WTC11 (cell line): ENCODE measurements around the gene TRIM64.
"Not testable (repeated sequence)": the region's sequence is repeated elsewhere in the genome, so short reads cannot be mapped to it uniquely, and the experiment has no call there.

Source experiments
- TF ChIP-seq, protein P1 (sequence below): fragments of 200-600 bp; IDR thresholded peaks from 2 replicates; pipeline ENCODE4 v1.8.0; 2022; ENCODE audit warnings: antibody characterized with exemption
- TF ChIP-seq, protein P2 (sequence below): fragments of 250-450 bp; sonication (Bioruptor Pico); IDR thresholded peaks from 2 replicates; pipeline ENCODE4 v2.1.2; 2022; ENCODE audit warnings: mild to moderate bottlenecking, moderate library complexity

GRCh38 chr11:89960833-89961232, 5.0 kb upstream of the TRIM64 start:
- TF ChIP-seq, protein P1, sequence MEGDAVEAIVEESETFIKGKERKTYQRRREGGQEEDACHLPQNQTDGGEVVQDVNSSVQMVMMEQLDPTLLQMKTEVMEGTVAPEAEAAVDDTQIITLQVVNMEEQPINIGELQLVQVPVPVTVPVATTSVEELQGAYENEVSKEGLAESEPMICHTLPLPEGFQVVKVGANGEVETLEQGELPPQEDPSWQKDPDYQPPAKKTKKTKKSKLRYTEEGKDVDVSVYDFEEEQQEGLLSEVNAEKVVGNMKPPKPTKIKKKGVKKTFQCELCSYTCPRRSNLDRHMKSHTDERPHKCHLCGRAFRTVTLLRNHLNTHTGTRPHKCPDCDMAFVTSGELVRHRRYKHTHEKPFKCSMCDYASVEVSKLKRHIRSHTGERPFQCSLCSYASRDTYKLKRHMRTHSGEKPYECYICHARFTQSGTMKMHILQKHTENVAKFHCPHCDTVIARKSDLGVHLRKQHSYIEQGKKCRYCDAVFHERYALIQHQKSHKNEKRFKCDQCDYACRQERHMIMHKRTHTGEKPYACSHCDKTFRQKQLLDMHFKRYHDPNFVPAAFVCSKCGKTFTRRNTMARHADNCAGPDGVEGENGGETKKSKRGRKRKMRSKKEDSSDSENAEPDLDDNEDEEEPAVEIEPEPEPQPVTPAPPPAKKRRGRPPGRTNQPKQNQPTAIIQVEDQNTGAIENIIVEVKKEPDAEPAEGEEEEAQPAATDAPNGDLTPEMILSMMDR, result not testable (repeated sequence)
- TF ChIP-seq, protein P2, sequence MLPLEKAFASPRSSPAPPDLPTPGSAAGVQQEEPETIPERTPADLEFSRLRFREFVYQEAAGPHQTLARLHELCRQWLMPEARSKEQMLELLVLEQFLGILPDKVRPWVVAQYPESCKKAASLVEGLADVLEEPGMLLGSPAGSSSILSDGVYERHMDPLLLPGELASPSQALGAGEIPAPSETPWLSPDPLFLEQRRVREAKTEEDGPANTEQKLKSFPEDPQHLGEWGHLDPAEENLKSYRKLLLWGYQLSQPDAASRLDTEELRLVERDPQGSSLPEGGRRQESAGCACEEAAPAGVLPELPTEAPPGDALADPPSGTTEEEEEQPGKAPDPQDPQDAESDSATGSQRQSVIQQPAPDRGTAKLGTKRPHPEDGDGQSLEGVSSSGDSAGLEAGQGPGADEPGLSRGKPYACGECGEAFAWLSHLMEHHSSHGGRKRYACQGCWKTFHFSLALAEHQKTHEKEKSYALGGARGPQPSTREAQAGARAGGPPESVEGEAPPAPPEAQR, result not testable (repeated sequence)
